HG02884 (cell line): ENCODE measurements around the gene CGB5.

Experiments used
- ATAC-seq: cut with Tn5 transposase; IDR thresholded peaks from one replicate; pipeline ENCODE4 v1.9.1; 2021; ENCODE audit warnings: mild to moderate bottlenecking, moderate library complexity; ENCODE audit not compliant: unreplicated experiment

Gene CGB5

GRCh38 chr19:49085020-49085867 is 41.6 kb downstream of the CGB5 start, which contains the start of gene SNRNP70:
SNRNP70 (plus strand) TSS chr19:49085451; CDS start chr19:49086415, 964 bp downstream.
- ATAC-seq, result no peak

- ATAC-seq, result no peak
Observed at GRCh38 chr19:49085868-49086232, 42.2 kb downstream of the CGB5 start.

- no peak for ATAC-seq
Observed at GRCh38 chr19:49086296-49086695, 42.6 kb downstream of the CGB5 start.

DNA sequence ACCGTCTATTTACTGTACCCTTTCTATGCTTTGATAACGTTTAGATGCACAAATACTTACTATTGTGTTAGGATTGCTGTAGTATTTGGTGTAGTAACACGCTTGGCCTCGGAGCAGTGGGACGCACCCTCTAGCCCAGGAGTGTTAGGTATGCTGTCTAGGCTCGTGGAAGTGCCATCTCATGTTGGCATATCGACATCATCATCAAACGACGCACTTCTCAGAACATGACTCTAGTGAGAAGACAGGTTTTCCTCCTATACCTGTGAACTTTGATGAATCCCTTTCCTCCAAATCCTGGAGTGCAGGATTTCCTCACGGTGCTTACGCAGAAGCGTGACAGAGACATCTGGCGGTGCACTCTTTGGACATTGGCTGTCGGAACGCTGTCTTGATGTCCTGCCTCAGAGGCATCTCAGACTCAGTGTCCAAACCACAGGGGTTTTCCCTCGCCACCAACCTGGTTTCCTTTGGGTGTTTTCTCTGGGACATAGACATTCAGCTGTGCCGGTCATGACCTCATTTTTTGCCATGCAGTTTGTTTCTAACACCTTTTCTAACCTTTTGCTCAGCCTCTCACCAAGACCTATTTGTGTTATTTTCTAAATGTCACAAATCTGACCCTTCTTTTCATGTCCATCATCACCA is 47.9 kb downstream of the CGB5 start:
- no peak for ATAC-seq

DNA sequence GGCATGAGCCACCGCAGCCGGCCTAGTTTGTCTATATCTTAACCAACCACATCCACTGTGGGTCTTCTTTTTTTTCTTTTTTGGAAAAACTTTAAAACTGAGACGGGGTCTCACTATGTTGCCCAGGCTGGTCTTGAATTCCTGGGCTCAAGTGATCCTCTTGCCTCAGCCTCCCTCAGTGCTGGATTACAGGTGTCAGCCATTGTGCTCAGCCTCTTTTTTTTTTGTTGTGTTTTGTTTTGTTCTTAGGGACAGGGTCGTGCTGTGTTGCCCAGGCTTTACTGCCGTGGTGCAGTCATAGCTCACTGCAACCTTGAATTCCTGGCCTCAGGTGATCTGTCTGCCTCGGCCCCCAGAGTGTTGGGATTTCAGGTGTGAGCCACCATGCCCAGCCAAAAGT is 49.0 kb downstream of the CGB5 start:
- ATAC-seq, result no peak
